ENCODE data around the gene NARF. TPM values are rescaled to one million over a fixed set of nuclear protein-coding genes. Genes with fewer than 3 reads are reported as not detected.

The NARF gene
- total and polyA plus RNA-seq, 2 of the 8 experiments (the other 6 are each of a cell fraction or from before 2014, with no cell fraction given): 97.4 to 131 TPM

DNA sequence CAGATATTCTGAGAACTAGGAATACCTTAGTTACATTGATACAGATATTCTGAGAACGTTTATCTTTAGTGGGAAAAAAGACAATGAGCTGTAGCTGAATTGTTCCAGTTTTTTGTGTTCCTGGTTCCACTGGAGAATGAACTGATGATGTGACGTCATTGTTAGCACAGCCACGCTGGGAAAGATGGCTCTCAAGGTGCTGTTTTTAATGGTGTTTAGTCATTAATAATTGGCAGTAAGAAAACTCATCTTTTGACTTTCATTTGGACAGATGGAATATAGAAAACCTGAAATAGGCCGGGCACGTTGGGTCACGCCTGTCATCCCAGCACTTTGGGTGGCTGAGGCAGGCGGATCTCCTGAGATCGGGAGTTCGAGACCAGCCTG, 71.4 kb downstream of the NARF start (continued):
- TF ChIP-seq BCL11A (IDR thresholded peaks at IDR 0.05; ENCODE audit: low read depth in 2 of 2, low read length in 2 of 2) (no peak), CEBPB (IDR thresholded peaks at IDR 0.05; ENCODE audit: low read depth, low read length) (no peak), POLR2A (IDR thresholded peaks at IDR 0.05; ENCODE audit: control extremely low read depth in 1 of 2, low read depth in 2 of 2, low read length in 2 of 2) (no peak), HDAC2 (IDR thresholded peaks at IDR 0.05; ENCODE audit: borderline replicate concordance in 1 of 2, low read depth in 2 of 2, low read length in 2 of 2) (no peak)
- TF ChIP-seq, protein P1, sequence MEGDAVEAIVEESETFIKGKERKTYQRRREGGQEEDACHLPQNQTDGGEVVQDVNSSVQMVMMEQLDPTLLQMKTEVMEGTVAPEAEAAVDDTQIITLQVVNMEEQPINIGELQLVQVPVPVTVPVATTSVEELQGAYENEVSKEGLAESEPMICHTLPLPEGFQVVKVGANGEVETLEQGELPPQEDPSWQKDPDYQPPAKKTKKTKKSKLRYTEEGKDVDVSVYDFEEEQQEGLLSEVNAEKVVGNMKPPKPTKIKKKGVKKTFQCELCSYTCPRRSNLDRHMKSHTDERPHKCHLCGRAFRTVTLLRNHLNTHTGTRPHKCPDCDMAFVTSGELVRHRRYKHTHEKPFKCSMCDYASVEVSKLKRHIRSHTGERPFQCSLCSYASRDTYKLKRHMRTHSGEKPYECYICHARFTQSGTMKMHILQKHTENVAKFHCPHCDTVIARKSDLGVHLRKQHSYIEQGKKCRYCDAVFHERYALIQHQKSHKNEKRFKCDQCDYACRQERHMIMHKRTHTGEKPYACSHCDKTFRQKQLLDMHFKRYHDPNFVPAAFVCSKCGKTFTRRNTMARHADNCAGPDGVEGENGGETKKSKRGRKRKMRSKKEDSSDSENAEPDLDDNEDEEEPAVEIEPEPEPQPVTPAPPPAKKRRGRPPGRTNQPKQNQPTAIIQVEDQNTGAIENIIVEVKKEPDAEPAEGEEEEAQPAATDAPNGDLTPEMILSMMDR (IDR thresholded peaks at IDR 0.05; ENCODE audit: control extremely low read depth in 1 of 3, insufficient read depth in 1 of 3, low read depth in 1 of 3, low read length in 3 of 3): no peak
